IMR-90 (cell line): ENCODE measurements around the gene HORMAD1. TPM values are rescaled to one million over a fixed set of nuclear protein-coding genes. Genes with fewer than 3 reads are reported as not detected.

Experiments used
- ATAC-seq: fragments of 200-7000 bp; cut with Tn5 transposase; 2 replicates; pipeline ENCODE4 v1.9.1; 2020; ENCODE audit warnings: low read depth, mild to moderate bottlenecking, moderate library complexity
- BruUV-seq: library from RNA; stranded (reverse); fragments of 400-500 nt; replicated peaks from 2 replicates; lab custom pipeline; 2021; lab: Mats Ljungman, UMichigan
- CTCF ChIA-PET: fragments of 300-600 bp; formaldehyde crosslinking; extraction: SDS; loops from one replicate; lab custom pipeline; 2021; ENCODE audit warnings: antibody characterized with exemption; lab: Yijun Ruan, JAX
- POLR2A ChIA-PET: fragments of 300-600 bp; sonication (Branson Sonifier 250); formaldehyde crosslinking; loops from one replicate; lab custom pipeline; 2022; ENCODE audit warnings: antibody characterized with exemption; ENCODE audit not compliant: unreplicated experiment; lab: Charles Lee
- DNase-seq: peaks from one replicate; pipeline ENCODE4 v3.0.0; 2013
- H2AFZ ChIP-seq: replicated peaks from 2 replicates; pipeline ENCODE3; 2013; ENCODE audit warnings: low read length, mild to moderate bottlenecking; ENCODE audit not compliant: poor library complexity
- H2AK5ac ChIP-seq: 2 replicates; pipeline ENCODE4 v1.6.1; 2013; ENCODE audit warnings: low read depth, low read length, inconsistent platforms
- H2AK9ac ChIP-seq: replicated peaks from 2 replicates; pipeline ENCODE3; 2013; ENCODE audit warnings: mild to moderate bottlenecking, low read depth, low read length, moderate library complexity; ENCODE audit not compliant: poor library complexity
- H2BK120ac ChIP-seq: 2 replicates; pipeline ENCODE4 v1.6.1; 2013; ENCODE audit warnings: low read depth, low read length, inconsistent platforms
- H2BK15ac ChIP-seq: 3 replicates; pipeline ENCODE4 v1.6.1; 2013; ENCODE audit warnings: low read depth, low read length, inconsistent platforms
- H2BK20ac ChIP-seq: 2 replicates; pipeline ENCODE4 v1.6.1; 2013; ENCODE audit warnings: low read depth, mild to moderate bottlenecking, inconsistent platforms, low read length, moderate library complexity
- H2BK5ac ChIP-seq: 2 replicates; pipeline ENCODE4 v1.6.1; 2013; ENCODE audit warnings: mild to moderate bottlenecking, low read depth, low read length, inconsistent platforms; ENCODE audit not compliant: poor library complexity, severe bottlenecking
- H3K14ac ChIP-seq: replicated peaks from 2 replicates; pipeline ENCODE4 v1.6.1; 2013; ENCODE audit warnings: low read depth, low read length, inconsistent platforms
- H3K18ac ChIP-seq: 2 replicates; pipeline ENCODE4 v1.6.1; 2013; ENCODE audit warnings: low read depth, low read length, control low read depth
- H3K23ac ChIP-seq: 2 replicates; pipeline ENCODE4 v1.6.1; 2013; ENCODE audit warnings: low read depth, low read length, inconsistent platforms
- H3K27ac ChIP-seq: 2 replicates; pipeline ENCODE4 v1.5.1; 2013; ENCODE audit warnings: mild to moderate bottlenecking, control low read depth, low read length; ENCODE audit not compliant: insufficient read depth
- H3K27me3 ChIP-seq: 2 replicates; pipeline ENCODE4 v1.6.1; 2013; ENCODE audit warnings: low read length; ENCODE audit not compliant: control insufficient read depth, insufficient read depth
- H3K36me3 ChIP-seq: 2 replicates; pipeline ENCODE4 v1.6.1; 2013; ENCODE audit warnings: low read length, mixed read lengths; ENCODE audit not compliant: control insufficient read depth, insufficient read depth
- H3K4ac ChIP-seq: 2 replicates; pipeline ENCODE4 v1.6.1; 2013; ENCODE audit warnings: low read depth, low read length, inconsistent platforms
- H3K4me1 ChIP-seq: 2 replicates; pipeline ENCODE4 v1.6.1; 2013; ENCODE audit warnings: low read length, mixed read lengths; ENCODE audit not compliant: control insufficient read depth, insufficient read depth
- H3K4me2 ChIP-seq: 2 replicates; pipeline ENCODE4 v1.6.1; 2013; ENCODE audit warnings: low read depth, mild to moderate bottlenecking, control low read depth, low read length, moderate library complexity
- H3K4me3 ChIP-seq: 2 replicates; pipeline ENCODE4 v1.5.1; 2013; ENCODE audit warnings: low read depth, mild to moderate bottlenecking, control low read depth, low read length, moderate library complexity; ENCODE audit not compliant: insufficient read depth
- H3K56ac ChIP-seq: 2 replicates; pipeline ENCODE4 v1.6.1; 2013; ENCODE audit warnings: low read length, inconsistent platforms; ENCODE audit not compliant: insufficient read depth; ENCODE audit errors: extremely low read depth
- H3K79me1 ChIP-seq, 2 experiments: 2 replicates each; pipeline ENCODE4 v1.6.1; 2013; ENCODE audit warnings: low read length in 2 of 2, inconsistent platforms in 1 of 2, low read depth in 1 of 2
- H3K9ac ChIP-seq: 2 replicates; pipeline ENCODE4 v1.6.1; 2013; ENCODE audit warnings: low read depth, low read length, control low read depth
- H3K9me1 ChIP-seq: 2 replicates; pipeline ENCODE4 v1.6.1; 2013; ENCODE audit warnings: low read length, inconsistent platforms; ENCODE audit not compliant: insufficient read depth
- H3K9me3 ChIP-seq: 2 replicates; pipeline ENCODE4 v1.6.1; 2013; ENCODE audit warnings: low read length; ENCODE audit not compliant: control insufficient read depth, insufficient read depth
- H4K20me1 ChIP-seq: 2 replicates; pipeline ENCODE4 v1.6.1; 2013; ENCODE audit warnings: low read length, inconsistent platforms; ENCODE audit not compliant: insufficient read depth
- H4K5ac ChIP-seq: 2 replicates; pipeline ENCODE4 v1.6.1; 2013; ENCODE audit warnings: mild to moderate bottlenecking, low read depth, low read length, control low read depth
- H4K8ac ChIP-seq, 2 experiments: 2 replicates each; pipeline ENCODE4 v1.6.1; 2013; ENCODE audit warnings: low read depth in 2 of 2, low read length in 2 of 2, control low read depth in 1 of 2, inconsistent platforms in 1 of 2
- H4K91ac ChIP-seq: 2 replicates; pipeline ENCODE4 v1.6.1; 2013; ENCODE audit warnings: low read depth, low read length, inconsistent platforms; ENCODE audit not compliant: insufficient read depth
- BHLHE40 ChIP-seq: fragments of 150-350 bp; IDR thresholded peaks from 2 replicates; pipeline ENCODE4 v1.6.1; 2016; ENCODE audit warnings: mild to moderate bottlenecking, low read depth, low read length
- CTCF ChIP-seq: conservative IDR thresholded peaks from 2 replicates; pipeline ENCODE4 v1.5.1; 2012; ENCODE audit warnings: mild to moderate bottlenecking, low read depth, low read length, improper control_type of control experiment
- FOS ChIP-seq: fragments of 150-350 bp; IDR thresholded peaks from 2 replicates; pipeline ENCODE4 v1.6.1; 2016; ENCODE audit warnings: low read depth, low read length
- MAZ ChIP-seq: IDR thresholded peaks from 2 replicates; pipeline ENCODE4 v1.6.1; 2012; ENCODE audit warnings: low read depth, mild to moderate bottlenecking, low read length, improper control_type of control experiment, moderate library complexity, borderline replicate concordance
- MXI1 ChIP-seq: IDR thresholded peaks from 2 replicates; pipeline ENCODE4 v1.6.1; 2012; ENCODE audit warnings: low read depth, mild to moderate bottlenecking, low read length, moderate library complexity, borderline replicate concordance
- NFE2L2 ChIP-seq: fragments of 150-350 bp; IDR thresholded peaks from 2 replicates; pipeline ENCODE4 v1.6.1; 2016; ENCODE audit warnings: low read depth, mild to moderate bottlenecking, low read length
- RCOR1 ChIP-seq: IDR thresholded peaks from 2 replicates; pipeline ENCODE4 v1.6.1; 2012; ENCODE audit warnings: mild to moderate bottlenecking, low read length, improper control_type of control experiment; ENCODE audit not compliant: insufficient replicate concordance
- SMC3 ChIP-seq: fragments of 150-350 bp; IDR thresholded peaks from 2 replicates; pipeline ENCODE4 v1.6.1; 2016; ENCODE audit warnings: low read depth, mild to moderate bottlenecking, antibody characterized with exemption, low read length, moderate library complexity
- USF2 ChIP-seq: fragments of 150-350 bp; IDR thresholded peaks from 2 replicates; pipeline ENCODE4 v1.6.1; 2017; ENCODE audit warnings: mild to moderate bottlenecking, antibody characterized with exemption, low read length, low read depth
- WGBS, 2 experiments: methylation state at CpG; one replicate each; pipeline versions ENCODE4 v1.1.5 to v1.1.7; 2013; ENCODE audit warnings: missing lambda C conversion rate in 2 of 2; ENCODE audit not compliant: insufficient read length in 1 of 2; ENCODE audit errors: extremely low coverage in 2 of 2; 5-methylcytosine and 5-hydroxymethylcytosine counted together
- dilution Hi-C: fragments of 300-500 bp; cut with HindIII; formaldehyde crosslinking; loops from one replicate; pipeline ENCODE4 v1.14.3; 2018; ENCODE audit warnings: low sequenced_read_pairs; ENCODE audit not compliant: unreplicated experiment
- in situ Hi-C: fragments of 300-500 bp; cut with MboI; formaldehyde crosslinking; loops from 3 replicates; pipeline ENCODE4 v1.14.3; 2019; ENCODE audit warnings: low sequenced_read_pairs, inconsistent platforms, mixed read lengths
- intact Hi-C: fragments of 100-400 bp; cut with micrococcal nuclease; formaldehyde crosslinking; loops from 2 replicates; pipeline ENCODE4 v1.10.0; 2022
- polyA plus RNA-seq, 3 experiments: library from polyadenylated mRNA; depleted of rRNA; stranded (reverse); fragments of >200 nt; gene quantifications; 2 replicates each; pipeline ENCODE4 v1.2.3, GENCODE V29; 2012; ENCODE audit warnings: low replicate concordance in 1 of 3
- total RNA-seq: library from RNA; depleted of rRNA; stranded (reverse); fragments of >200 nt; gene quantifications from 2 replicates; pipeline ENCODE4 v1.2.3, GENCODE V29; 2012

The HORMAD1 gene
- total and polyA plus RNA-seq, 2 of the 4 experiments (the other 2 are of a cell fraction), result not detected

DNA sequence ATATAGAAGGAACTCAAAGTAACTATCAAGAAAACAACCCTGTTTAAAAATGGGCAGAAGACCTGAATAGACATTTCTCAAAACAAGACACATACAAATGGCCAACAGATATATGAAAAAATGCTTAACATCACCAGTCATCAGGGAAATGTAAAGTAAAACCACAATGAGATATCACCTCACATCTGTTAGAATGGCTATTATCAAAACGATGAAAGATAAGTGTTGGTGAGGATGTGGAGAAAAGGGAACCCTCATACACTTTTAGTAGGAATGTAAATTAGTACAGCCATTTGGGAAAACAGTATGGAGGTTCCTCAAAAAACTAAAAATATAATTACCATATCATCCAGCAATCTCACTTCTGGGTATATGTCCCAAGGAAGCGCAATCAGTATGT, 41.9 kb upstream of the HORMAD1 start:
- H3K23ac ChIP-seq, result no peak overlapping the region

More for the DNA sequence above, 41.9 kb upstream of the HORMAD1 start:
- H3K79me1 ChIP-seq, result no peaks in the 10 kb centered on the region
- H3K18ac ChIP-seq, result no peak overlapping the region
- TF ChIP-seq USF2 (no peak), SMC3 (no peak), MXI1 (no peak), MAZ (no peak), CTCF (no peak), RCOR1 (no peak), BHLHE40 (no peak), NFE2L2 (no peak), FOS (no peak)
- no peak for ATAC-seq
- H3K4me2 ChIP-seq, result no peak overlapping the region
- H3K4me3 ChIP-seq, result no peak overlapping the region
- H2AFZ ChIP-seq, result no peak overlapping the region
- no peak overlapping the region for H3K4ac ChIP-seq
- no peaks in the 10 kb centered on the region; the same call in 1 of the 2 replicates for H4K20me1 ChIP-seq
- no peak overlapping the region for H3K9ac ChIP-seq
- no peak overlapping the region for H2BK15ac ChIP-seq
- H3K9me3 ChIP-seq, result peaks cover 3% of the 10 kb centered on the region
- no peak overlapping the region for H2AK9ac ChIP-seq
- intact Hi-C loops, result no loop called here
- H3K27ac ChIP-seq, result no peak overlapping the region
- no peak for DNase-seq
- no peak overlapping the region for H4K8ac ChIP-seq
- H4K5ac ChIP-seq, result no peak overlapping the region
- no peaks in the 10 kb centered on the region for H3K27me3 ChIP-seq
- no TSS peak for BruUV-seq
- H3K14ac ChIP-seq, result no peak overlapping the region
- dilution Hi-C loops, result no loop called here
- H3K9me1 ChIP-seq, result no peaks in the 10 kb centered on the region; the same call in 1 of the 2 replicates
- no peak overlapping the region for H2BK20ac ChIP-seq
- no peak overlapping the region for H2BK5ac ChIP-seq
- WGBS, 2 experiments, result no CpG with 5 or more reads among the region's 2 CpGs
- H2AK5ac ChIP-seq, result no peak overlapping the region
- no peak overlapping the region for H2BK120ac ChIP-seq
- in situ Hi-C loops, result no loop called here
- H3K4me1 ChIP-seq, result peaks cover 11% of the 10 kb centered on the region
- no peak overlapping the region for H4K91ac ChIP-seq
- H3K56ac ChIP-seq, result no peak overlapping the region
- H3K36me3 ChIP-seq, result no peaks in the 10 kb centered on the region
- ChIA-PET CTCF (no interaction called here), POLR2A (no interaction called here)
